ENCODE measurements around the gene ZNF610.
A peak's percentile ranks its signal among the peaks of the same experiment; 100 is the strongest.

Gene ZNF610

GRCh38 chr19:52398081-52398441 is 62.0 kb downstream of the ZNF610 start:
- peak in 1 of 2 donors; percentile 18 for ATAC-seq

- ATAC-seq = no peak
Observed at GRCh38 chr19:52410276-52410675, 74.2 kb downstream of the ZNF610 start.

- ATAC-seq = no peak
Observed at GRCh38 chr19:52415711-52416110, 79.7 kb downstream of the ZNF610 start.
